Esophagus muscularis mucosa (tissue), 4 donors: ENCODE data around the gene SERPINI1.

Experiments
- CTCF ChIP-seq, 3 experiments: fragments of 200-600 bp in 2 of 3; fragments of 450-650 bp in 1 of 3; sonication (generic) in 2 of 3; IDR thresholded peaks; one replicate each; pipeline ENCODE4 v1.5.1; 2017 to 2019; ENCODE audit warnings: antibody characterized with exemption in 3 of 3, mild to moderate bottlenecking in 2 of 3, moderate library complexity in 1 of 3
- EP300 ChIP-seq: sonication (generic); formaldehyde crosslinking; IDR thresholded peaks from one replicate; pipeline ENCODE4 v1.6.1; 2017; ENCODE audit warnings: antibody characterized with exemption
- POLR2A ChIP-seq: fragments of 450-650 bp; IDR thresholded peaks from one replicate; pipeline ENCODE4 v1.6.1; 2017; ENCODE audit warnings: antibody characterized with exemption, moderate library complexity, mild to moderate bottlenecking, low read depth
- POLR2AphosphoS5 ChIP-seq, 2 donors: sonication (generic); formaldehyde crosslinking; IDR thresholded peaks; one replicate each; pipeline ENCODE4 v1.6.1; 2017; ENCODE audit warnings: antibody characterized with exemption in 2 of 2

DNA sequence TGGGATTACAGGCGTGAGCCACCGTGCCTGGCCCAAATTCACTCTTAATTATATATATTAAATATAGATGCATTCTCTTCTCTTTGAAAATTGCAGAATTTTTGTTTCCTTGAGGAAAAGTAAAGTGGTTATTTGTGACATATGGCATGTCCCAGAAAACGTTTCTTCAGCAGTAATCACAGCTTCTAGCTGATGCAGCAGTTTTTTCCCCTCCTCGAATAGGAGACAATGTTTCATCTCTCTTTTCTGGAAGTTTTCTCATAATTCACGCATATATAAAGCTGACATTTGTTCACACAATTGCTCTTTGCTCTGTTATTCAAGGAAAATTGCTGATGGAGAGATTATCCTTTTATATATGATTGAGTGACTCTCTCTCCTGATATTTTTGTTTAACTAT is 99.8 kb downstream of the SERPINI1 start:
- no peak for TF ChIP-seq CTCF (IDR thresholded peaks at IDR 0.05)
- no peak for TF ChIP-seq POLR2AphosphoS5 (IDR thresholded peaks at IDR 0.05)
- TF ChIP-seq POLR2A = no peak
- no peak for TF ChIP-seq EP300
